ENCODE measurements around the gene GULP1.
"Not testable (repeated sequence)": the region's sequence is repeated elsewhere in the genome, so short reads cannot be mapped to it uniquely, and the experiment has no call there.

Gene GULP1

GRCh38 chr2:188416367-188416766, 124.7 kb downstream of the GULP1 start:
- DNase-seq (ENCODE audit: low read depth) = no peak

- DNase-seq (ENCODE audit: low read depth) = no peak
Observed at GRCh38 chr2:188422726-188423125, 131.1 kb downstream of the GULP1 start.

GRCh38 chr2:188425266-188425665, 133.6 kb downstream of the GULP1 start:
- no peak for DNase-seq (ENCODE audit: low read depth)

GRCh38 chr2:188426121-188426520, 134.4 kb downstream of the GULP1 start:
- DNase-seq (ENCODE audit: low read depth) = no peak

GRCh38 chr2:188430705-188431104, 139.0 kb downstream of the GULP1 start:
- DNase-seq (ENCODE audit: low read depth) = no peak

- DNase-seq (ENCODE audit: low read depth) = no peak
Observed at GRCh38 chr2:188434018-188434417, 142.3 kb downstream of the GULP1 start.

GRCh38 chr2:188435115-188435514, 143.4 kb downstream of the GULP1 start:
- no peak for DNase-seq (ENCODE audit: low read depth)

GRCh38 chr2:188437537-188437936, 145.9 kb downstream of the GULP1 start:
- no peak for DNase-seq (ENCODE audit: low read depth)

GRCh38 chr2:188439986-188440385, 148.3 kb downstream of the GULP1 start:
- no peak for DNase-seq (ENCODE audit: low read depth)

- no peak for DNase-seq (ENCODE audit: low read depth)
Observed at GRCh38 chr2:188440849-188441248, 149.2 kb downstream of the GULP1 start.

- no peak for DNase-seq (ENCODE audit: low read depth)
Observed at GRCh38 chr2:188441288-188441947, 149.7 kb downstream of the GULP1 start.

- no peak for DNase-seq (ENCODE audit: low read depth)
Observed at GRCh38 chr2:188443207-188443606, 151.5 kb downstream of the GULP1 start.

- DNase-seq (ENCODE audit: low read depth) = no peak
Observed at GRCh38 chr2:188444106-188444835, 152.6 kb downstream of the GULP1 start.

- DNase-seq (ENCODE audit: low read depth) = no peak
Observed at GRCh38 chr2:188449561-188449960, 157.9 kb downstream of the GULP1 start.

GRCh38 chr2:188449971-188450370, 158.3 kb downstream of the GULP1 start:
- no peak for DNase-seq (ENCODE audit: low read depth)

- DNase-seq (ENCODE audit: low read depth) = no peak
Observed at GRCh38 chr2:188450732-188451483, 159.2 kb downstream of the GULP1 start.

GRCh38 chr2:188452084-188452483, 160.4 kb downstream of the GULP1 start:
- no peak for DNase-seq (ENCODE audit: low read depth)

- DNase-seq (ENCODE audit: low read depth) = no peak
Observed at GRCh38 chr2:188456114-188456909, 164.6 kb downstream of the GULP1 start.

- no peak for DNase-seq (ENCODE audit: low read depth)
Observed at GRCh38 chr2:188459061-188459460, 167.4 kb downstream of the GULP1 start.

GRCh38 chr2:188466078-188466477, 174.4 kb downstream of the GULP1 start:
- DNase-seq (ENCODE audit: low read depth) = not testable (repeated sequence)

- no peak for DNase-seq (ENCODE audit: low read depth)
Observed at GRCh38 chr2:188466761-188467160, 175.1 kb downstream of the GULP1 start.

- DNase-seq (ENCODE audit: low read depth) = no peak
Observed at GRCh38 chr2:188471166-188471565, 179.5 kb downstream of the GULP1 start.
